Effector memory CD4-positive, alpha-beta T cell (primary cell): ENCODE measurements around the gene TAAR1.
"Not testable (repeated sequence)": the region's sequence is repeated elsewhere in the genome, so short reads cannot be mapped to it uniquely, and the experiment has no call there.

Experiments
- DNase-seq, 3 donors: peaks; one replicate each; pipeline ENCODE4 v3.0.0-alpha.2; 2020
- H3K27ac ChIP-seq: 2 replicates; pipeline ENCODE4 v1.7.0; 2013; ENCODE audit warnings: mild to moderate bottlenecking, low read length, moderate library complexity; ENCODE audit not compliant: insufficient read depth, poor library complexity, severe bottlenecking
- H3K27me3 ChIP-seq: replicated peaks from 2 replicates; pipeline ENCODE4 v1.7.0; 2013; ENCODE audit warnings: mild to moderate bottlenecking, low read length; ENCODE audit not compliant: insufficient read depth, control insufficient read depth, poor library complexity, severe bottlenecking
- H3K36me3 ChIP-seq: 2 replicates; pipeline ENCODE4 v1.7.0; 2013; ENCODE audit warnings: mild to moderate bottlenecking, low read length, moderate library complexity; ENCODE audit not compliant: control insufficient read depth, insufficient read depth
- H3K4me1 ChIP-seq: 2 replicates; pipeline ENCODE4 v1.7.0; 2013; ENCODE audit warnings: low read length, mild to moderate bottlenecking; ENCODE audit not compliant: control insufficient read depth, insufficient read depth, poor library complexity, severe bottlenecking
- H3K4me3 ChIP-seq: 2 replicates; pipeline ENCODE4 v1.7.0; 2013; ENCODE audit warnings: low read length, low read depth, mild to moderate bottlenecking; ENCODE audit not compliant: insufficient read depth, poor library complexity, severe bottlenecking
- H3K9me3 ChIP-seq: 2 replicates; pipeline ENCODE4 v1.7.0; 2013; ENCODE audit warnings: mild to moderate bottlenecking, low read length, moderate library complexity; ENCODE audit not compliant: control insufficient read depth

The TAAR1 gene

GRCh38 chr6:132666118-132666517 lies 7.1 kb upstream of the TAAR1 start:
- Histone ChIP-seq H3K9me3 (no peaks in the 10 kb centered on the region), H3K27me3 (no peaks in the 10 kb centered on the region), H3K36me3 (no peaks in the 10 kb centered on the region), H3K4me1 (no peaks in the 10 kb centered on the region), H3K4me3 (no peak overlapping the region), H3K27ac (no peak overlapping the region)
- no peak for DNase-seq

DNA sequence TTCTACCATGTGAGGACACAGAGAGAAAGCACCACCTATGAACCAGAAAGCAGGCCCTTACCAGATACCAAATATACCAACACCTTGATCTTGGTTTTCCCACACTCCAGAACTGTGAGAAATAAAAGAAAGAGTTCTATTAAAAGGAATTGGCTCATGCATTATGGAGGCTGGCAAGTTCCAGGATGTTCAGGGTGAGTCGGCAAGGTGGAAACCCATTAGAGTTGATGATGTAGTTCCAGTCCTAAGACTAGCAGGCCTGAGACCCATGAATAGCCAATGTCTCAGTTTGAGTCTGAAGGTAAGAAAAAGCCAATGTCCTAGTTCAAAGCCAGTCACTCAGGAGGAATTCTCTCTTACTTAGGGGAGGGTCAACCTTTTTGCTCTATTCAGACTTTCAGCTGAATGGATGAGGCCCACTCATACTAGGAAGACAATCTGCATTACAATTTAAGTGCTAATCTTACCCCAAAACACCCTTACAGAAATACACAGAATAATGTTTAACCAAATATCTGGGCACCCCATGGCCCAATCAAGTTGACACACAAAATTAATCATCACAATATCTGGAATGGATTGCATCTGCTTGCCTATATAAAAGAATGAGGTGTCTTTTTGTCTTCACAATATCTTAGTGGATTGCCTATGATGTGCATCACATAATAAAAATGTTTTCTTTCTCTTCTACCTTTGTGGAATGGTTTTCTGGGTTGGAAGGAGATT lies 5.5 kb upstream of the TAAR1 start:
- Histone ChIP-seq H3K27me3 (no peaks in the 10 kb centered on the region), H3K36me3 (no peaks in the 10 kb centered on the region), H3K9me3 (no peaks in the 10 kb centered on the region), H3K4me3 (no peak overlapping the region), H3K4me1 (no peaks in the 10 kb centered on the region), H3K27ac (no peak overlapping the region)
- no peak for DNase-seq

DNA sequence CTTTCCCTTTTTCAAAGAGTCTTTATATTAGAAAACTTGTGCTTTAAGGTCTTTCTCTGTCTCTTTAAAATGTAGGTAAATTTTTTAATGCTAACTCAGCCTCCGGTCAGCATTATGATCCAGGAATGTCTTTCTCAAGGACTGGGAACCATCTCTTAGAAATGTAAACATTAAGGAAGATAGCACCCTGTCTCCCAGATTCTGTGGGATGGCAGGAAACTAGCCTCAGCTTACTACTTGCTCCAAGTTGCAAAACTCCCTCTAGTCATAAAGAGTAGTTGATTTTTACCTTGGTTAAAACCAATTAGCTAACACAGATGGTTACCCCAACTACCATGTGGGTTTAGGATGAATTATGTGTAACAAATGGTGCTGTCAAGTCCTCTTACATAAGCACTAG lies 4.7 kb upstream of the TAAR1 start:
- no peaks in the 10 kb centered on the region for H3K9me3 ChIP-seq
- no peaks in the 10 kb centered on the region for H3K4me1 ChIP-seq
- H3K27ac ChIP-seq, result no peak overlapping the region
- no peak overlapping the region for H3K4me3 ChIP-seq
- H3K36me3 ChIP-seq, result no peaks in the 10 kb centered on the region
- DNase-seq, result no peak
- no peaks in the 10 kb centered on the region for H3K27me3 ChIP-seq

DNA sequence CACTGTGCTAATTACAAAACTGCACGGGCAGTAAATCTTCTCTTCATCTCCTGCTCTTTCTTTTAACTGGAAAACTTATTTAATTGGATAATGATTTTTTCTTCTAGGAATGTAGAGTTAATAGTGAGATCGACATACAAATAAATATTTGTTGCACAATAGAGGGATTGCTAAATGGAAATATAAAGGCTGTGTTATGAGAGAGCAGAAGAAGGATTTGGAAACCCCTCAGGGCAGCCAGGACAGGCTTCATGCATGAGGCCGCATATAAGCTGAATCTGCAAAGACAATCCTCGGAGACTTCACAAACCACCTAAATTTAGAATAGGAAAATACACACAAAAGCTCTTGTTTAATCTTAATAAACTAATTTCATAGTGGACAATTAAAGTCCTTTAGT lies 2.9 kb upstream of the TAAR1 start:
- H3K27me3 ChIP-seq, result no peaks in the 10 kb centered on the region
- H3K9me3 ChIP-seq, result no peaks in the 10 kb centered on the region
- H3K4me1 ChIP-seq, result no peaks in the 10 kb centered on the region
- no peak overlapping the region for H3K4me3 ChIP-seq
- H3K27ac ChIP-seq, result no peak overlapping the region
- no peak for DNase-seq
- no peaks in the 10 kb centered on the region for H3K36me3 ChIP-seq

DNA sequence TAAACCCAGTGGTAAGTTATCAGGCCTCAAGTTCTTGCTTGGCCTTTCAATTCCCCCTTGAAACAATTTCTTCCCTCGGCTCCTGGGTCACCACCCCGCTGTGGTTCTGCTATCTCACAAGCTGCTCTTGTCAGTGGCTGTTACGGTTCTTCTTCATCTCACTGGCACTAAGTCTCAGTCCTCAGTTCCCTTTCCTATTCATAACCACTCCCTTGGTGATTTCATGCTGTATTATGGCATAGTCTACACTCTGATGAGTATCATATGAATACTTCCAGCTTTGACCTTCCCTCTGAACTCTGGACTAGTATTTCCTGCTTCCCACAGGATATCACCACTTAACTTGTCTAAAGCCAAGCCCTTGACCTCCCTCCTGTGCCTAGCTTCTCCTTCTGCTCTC lies 7.9 kb downstream of the TAAR1 start:
- Histone ChIP-seq H3K4me1 (no peaks in the 10 kb centered on the region), H3K27ac (no peak overlapping the region), H3K27me3 (no peaks in the 10 kb centered on the region), H3K36me3 (no peaks in the 10 kb centered on the region), H3K4me3 (no peak overlapping the region), H3K9me3 (no peaks in the 10 kb centered on the region)
- no peak for DNase-seq

- H3K4me3 ChIP-seq, result no peak overlapping the region
- H3K27me3 ChIP-seq, result no peaks in the 10 kb centered on the region
- H3K4me1 ChIP-seq, result no peaks in the 10 kb centered on the region
- no peaks in the 10 kb centered on the region for H3K36me3 ChIP-seq
- no peaks in the 10 kb centered on the region for H3K9me3 ChIP-seq
- no peak for DNase-seq
- H3K27ac ChIP-seq, result no peak overlapping the region
Measured at GRCh38 chr6:132650429-132650828, 8.6 kb downstream of the TAAR1 start.

- Histone ChIP-seq H3K9me3 (no peaks in the 10 kb centered on the region), H3K27me3 (no peaks in the 10 kb centered on the region), H3K4me1 (no peaks in the 10 kb centered on the region), H3K27ac (no peak overlapping the region), H3K36me3 (no peaks in the 10 kb centered on the region), H3K4me3 (no peak overlapping the region)
- DNase-seq, result no peak
Measured at GRCh38 chr6:132648828-132649227, 10.2 kb downstream of the TAAR1 start.

DNA sequence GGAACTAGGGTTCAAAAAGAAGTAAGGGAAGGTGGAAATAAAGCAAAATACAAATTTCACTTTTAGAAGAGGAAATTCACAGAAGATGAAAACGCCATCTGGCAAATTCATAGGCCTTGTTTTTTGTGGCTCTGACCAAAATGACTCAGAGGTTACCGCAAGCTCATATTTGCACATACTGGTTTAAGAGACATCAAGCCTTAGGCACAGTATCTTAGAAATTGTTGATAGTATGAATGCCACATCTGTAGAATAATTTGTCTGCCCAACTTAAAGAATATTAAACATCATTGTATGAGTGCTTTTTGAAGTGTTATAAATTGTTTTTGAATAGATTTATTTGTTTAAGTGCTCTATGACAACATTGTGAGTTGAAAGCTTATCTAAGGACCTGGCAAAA lies 10.6 kb downstream of the TAAR1 start:
- no peak overlapping the region for H3K27ac ChIP-seq
- no peak overlapping the region for H3K4me3 ChIP-seq
- H3K27me3 ChIP-seq, result no peaks in the 10 kb centered on the region
- H3K36me3 ChIP-seq, result no peaks in the 10 kb centered on the region
- no peak for DNase-seq
- H3K4me1 ChIP-seq, result no peaks in the 10 kb centered on the region
- no peaks in the 10 kb centered on the region for H3K9me3 ChIP-seq

- no peak for DNase-seq
- H3K36me3 ChIP-seq, result no peaks in the 10 kb centered on the region
- no peaks in the 10 kb centered on the region for H3K4me1 ChIP-seq
- H3K9me3 ChIP-seq, result no peaks in the 10 kb centered on the region
- H3K4me3 ChIP-seq, result no peak overlapping the region
- H3K27me3 ChIP-seq, result no peaks in the 10 kb centered on the region
- no peak overlapping the region for H3K27ac ChIP-seq
Measured at GRCh38 chr6:132643547-132643946, 15.4 kb downstream of the TAAR1 start.

DNA sequence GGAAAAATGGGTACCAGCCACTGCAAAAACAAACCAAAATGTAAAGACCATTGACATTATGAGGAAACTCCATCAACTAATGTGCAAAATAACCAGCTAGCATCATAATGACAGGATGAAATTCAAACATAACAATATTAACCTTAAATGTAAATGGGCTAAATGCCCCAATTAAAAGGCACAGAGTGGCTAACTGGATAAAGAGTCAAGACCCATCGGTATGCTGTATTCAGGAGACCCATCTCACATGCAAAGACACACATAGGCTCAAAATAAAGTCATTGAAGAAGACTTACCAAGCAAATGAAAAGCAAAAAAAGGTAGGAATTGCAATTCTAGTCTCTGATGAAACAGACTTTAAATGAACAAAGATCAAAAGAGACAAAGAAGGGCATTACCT lies 21.8 kb downstream of the TAAR1 start:
- not testable (repeated sequence) for H3K27me3 ChIP-seq, H3K27ac ChIP-seq, H3K36me3 ChIP-seq, H3K4me1 ChIP-seq, H3K9me3 ChIP-seq, DNase-seq, H3K4me3 ChIP-seq
